HG02610 (cell line): ENCODE measurements around the gene TEKT5.
A peak's percentile ranks its signal among the peaks of the same experiment; 100 is the strongest.

Source experiments
- ATAC-seq: cut with Tn5 transposase; IDR thresholded peaks from one replicate; pipeline ENCODE4 v1.9.1; 2021; ENCODE audit warnings: mild to moderate bottlenecking, moderate library complexity; ENCODE audit not compliant: unreplicated experiment

The TEKT5 gene

GRCh38 chr16:10611825-10612342 lies 82.8 kb downstream of the TEKT5 start:
- ATAC-seq = no peak

- no peak for ATAC-seq
These were observed 84.1 kb downstream of the TEKT5 start for GRCh38 chr16:10610499-10611184.

GRCh38 chr16:10609402-10609774 lies 85.3 kb downstream of the TEKT5 start:
- ATAC-seq = no peak

GRCh38 chr16:10608687-10609401 lies 85.9 kb downstream of the TEKT5 start:
- ATAC-seq = no peak

- no peak for ATAC-seq
These were observed 87.6 kb downstream of the TEKT5 start for GRCh38 chr16:10607157-10607556.

- ATAC-seq = no peak
These were observed 88.1 kb downstream of the TEKT5 start for GRCh38 chr16:10606607-10607006.

GRCh38 chr16:10605636-10606035 lies 89.1 kb downstream of the TEKT5 start:
- no peak for ATAC-seq

GRCh38 chr16:10601444-10602408 lies 93.0 kb downstream of the TEKT5 start:
- no peak for ATAC-seq

GRCh38 chr16:10600782-10601443 lies 93.8 kb downstream of the TEKT5 start:
- no peak for ATAC-seq

GRCh38 chr16:10599626-10600025 lies 95.1 kb downstream of the TEKT5 start:
- ATAC-seq = peak; percentile 35

GRCh38 chr16:10598157-10598556 lies 96.6 kb downstream of the TEKT5 start:
- ATAC-seq = no peak

- peak; percentile 45 for ATAC-seq
These were observed 97.5 kb downstream of the TEKT5 start for GRCh38 chr16:10597187-10597601.

- ATAC-seq = no peak
These were observed 100.3 kb downstream of the TEKT5 start for GRCh38 chr16:10594312-10594950.

GRCh38 chr16:10592611-10593010 lies 102.1 kb downstream of the TEKT5 start:
- no peak for ATAC-seq

GRCh38 chr16:10590342-10590741 lies 104.4 kb downstream of the TEKT5 start:
- no peak for ATAC-seq

- ATAC-seq = no peak
These were observed 105.6 kb downstream of the TEKT5 start for GRCh38 chr16:10589109-10589508.

GRCh38 chr16:10587622-10588021 lies 107.1 kb downstream of the TEKT5 start:
- no peak for ATAC-seq

- ATAC-seq = no peak
These were observed 109.7 kb downstream of the TEKT5 start for GRCh38 chr16:10584981-10585438.

GRCh38 chr16:10583269-10583668 lies 111.5 kb downstream of the TEKT5 start:
- ATAC-seq = no peak

GRCh38 chr16:10581507-10581906 lies 113.2 kb downstream of the TEKT5 start:
- ATAC-seq = no peak
